ENCODE measurements around the gene TMOD3. TPM values are rescaled to one million over a fixed set of nuclear protein-coding genes. Genes with fewer than 3 reads are reported as not detected.
"Not testable (repeated sequence)": the region's sequence is repeated elsewhere in the genome, so short reads cannot be mapped to it uniquely, and the experiment has no call there.

Gene TMOD3
- total RNA-seq (2014; rRNA removed) = 30.8 and 32.3 TPM in 2 replicates
- polyA plus RNA-seq (2012) = 14.0 TPM

- DNase-seq (ENCODE audit: low read depth) = peak; percentile 85
Measured at GRCh38 chr15:51829376-51830275, at the start of gene TMOD3. TSS of gene TMOD3 (plus strand) at chr15:51829653. CDS start at chr15:51862885, 33,232 bp downstream.

GRCh38 chr15:51780636-51781035 is 48.8 kb upstream of the TMOD3 start:
- no peak for DNase-seq (ENCODE audit: low read depth)

GRCh38 chr15:51781506-51781905 is 47.9 kb upstream of the TMOD3 start:
- no peak for DNase-seq (ENCODE audit: low read depth)

GRCh38 chr15:51782357-51782896 is 47.0 kb upstream of the TMOD3 start:
- peak; percentile 18 for DNase-seq (ENCODE audit: low read depth)

GRCh38 chr15:51783967-51784366 is 45.5 kb upstream of the TMOD3 start:
- DNase-seq (ENCODE audit: low read depth) = no peak

- not testable (repeated sequence) for DNase-seq (ENCODE audit: low read depth)
Measured at GRCh38 chr15:51787130-51787529, 42.3 kb upstream of the TMOD3 start.

GRCh38 chr15:51792474-51792873 is 37.0 kb upstream of the TMOD3 start:
- DNase-seq (ENCODE audit: low read depth) = not testable (repeated sequence)

- no peak for DNase-seq (ENCODE audit: low read depth)
Measured at GRCh38 chr15:51793521-51794305, 35.7 kb upstream of the TMOD3 start.

GRCh38 chr15:51796847-51797401 is 32.5 kb upstream of the TMOD3 start:
- peak; percentile 37 for DNase-seq (ENCODE audit: low read depth)

- no peak for DNase-seq (ENCODE audit: low read depth)
Measured at GRCh38 chr15:51798281-51798680, 31.2 kb upstream of the TMOD3 start.

- DNase-seq (ENCODE audit: low read depth) = no peak
Measured at GRCh38 chr15:51799282-51800252, 29.9 kb upstream of the TMOD3 start.

GRCh38 chr15:51801391-51801835 is 28.0 kb upstream of the TMOD3 start:
- peak; percentile 42 for DNase-seq (ENCODE audit: low read depth)

GRCh38 chr15:51802593-51802992 is 26.9 kb upstream of the TMOD3 start:
- DNase-seq (ENCODE audit: low read depth) = no peak

- DNase-seq (ENCODE audit: low read depth) = no peak
Measured at GRCh38 chr15:51803965-51804364, 25.5 kb upstream of the TMOD3 start.

GRCh38 chr15:51806123-51806522 is 23.3 kb upstream of the TMOD3 start:
- DNase-seq (ENCODE audit: low read depth) = no peak

- no peak for DNase-seq (ENCODE audit: low read depth)
Measured at GRCh38 chr15:51809457-51809856, 20.0 kb upstream of the TMOD3 start.

GRCh38 chr15:51812598-51812997 is 16.9 kb upstream of the TMOD3 start:
- no peak for DNase-seq (ENCODE audit: low read depth)

GRCh38 chr15:51814606-51815005 is 14.8 kb upstream of the TMOD3 start:
- peak; percentile 93 for DNase-seq (ENCODE audit: low read depth)

- DNase-seq (ENCODE audit: low read depth) = no peak
Measured at GRCh38 chr15:51816611-51817010, 12.8 kb upstream of the TMOD3 start.

- no peak for DNase-seq (ENCODE audit: low read depth)
Measured at GRCh38 chr15:51818150-51818549, 11.3 kb upstream of the TMOD3 start.

GRCh38 chr15:51825698-51826097 is 3.8 kb upstream of the TMOD3 start:
- no peak for DNase-seq (ENCODE audit: low read depth)
